Peyer's patch (tissue), 4 donors: Measurements from ENCODE around the gene FOXO6.

Experiments
- POLR2A ChIP-seq, 2 donors: fragments of 450-650 bp; IDR thresholded peaks; one replicate each; pipeline ENCODE4 v1.5.1; 2017; ENCODE audit warnings: antibody characterized with exemption in 2 of 2, mild to moderate bottlenecking in 2 of 2, moderate library complexity in 2 of 2
- TF ChIP-seq, protein P1 (sequence below), 6 experiments: fragments of 450-650 bp in 4 of 6; fragments of 200-600 bp in 2 of 6; sonication (generic) in 1 of 6; IDR thresholded peaks; one replicate each; pipeline ENCODE4 v1.5.1; 2017 to 2019; ENCODE audit warnings: antibody characterized with exemption in 6 of 6, mild to moderate bottlenecking in 3 of 6, moderate library complexity in 1 of 6

DNA sequence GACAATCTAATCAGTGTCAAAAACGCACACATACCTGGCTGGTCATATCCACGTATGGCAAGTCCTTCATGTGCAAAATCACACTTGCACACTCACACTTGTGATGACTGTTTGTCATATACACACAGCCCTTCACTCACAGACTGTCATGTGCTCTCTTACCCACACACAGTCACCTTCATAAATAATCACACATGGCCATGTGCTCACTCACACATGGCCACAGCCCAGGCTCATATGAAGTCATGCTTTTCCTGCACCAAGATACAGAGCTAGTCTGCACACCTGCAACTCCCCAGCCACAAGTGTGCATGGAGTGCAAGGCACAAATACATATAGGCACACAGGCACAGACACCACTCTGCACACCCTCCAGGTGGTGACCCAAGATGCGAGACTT, 45.4 kb upstream of the FOXO6 start:
- TF ChIP-seq POLR2A (IDR thresholded peaks at IDR 0.05) = no peak
- TF ChIP-seq, protein P1, sequence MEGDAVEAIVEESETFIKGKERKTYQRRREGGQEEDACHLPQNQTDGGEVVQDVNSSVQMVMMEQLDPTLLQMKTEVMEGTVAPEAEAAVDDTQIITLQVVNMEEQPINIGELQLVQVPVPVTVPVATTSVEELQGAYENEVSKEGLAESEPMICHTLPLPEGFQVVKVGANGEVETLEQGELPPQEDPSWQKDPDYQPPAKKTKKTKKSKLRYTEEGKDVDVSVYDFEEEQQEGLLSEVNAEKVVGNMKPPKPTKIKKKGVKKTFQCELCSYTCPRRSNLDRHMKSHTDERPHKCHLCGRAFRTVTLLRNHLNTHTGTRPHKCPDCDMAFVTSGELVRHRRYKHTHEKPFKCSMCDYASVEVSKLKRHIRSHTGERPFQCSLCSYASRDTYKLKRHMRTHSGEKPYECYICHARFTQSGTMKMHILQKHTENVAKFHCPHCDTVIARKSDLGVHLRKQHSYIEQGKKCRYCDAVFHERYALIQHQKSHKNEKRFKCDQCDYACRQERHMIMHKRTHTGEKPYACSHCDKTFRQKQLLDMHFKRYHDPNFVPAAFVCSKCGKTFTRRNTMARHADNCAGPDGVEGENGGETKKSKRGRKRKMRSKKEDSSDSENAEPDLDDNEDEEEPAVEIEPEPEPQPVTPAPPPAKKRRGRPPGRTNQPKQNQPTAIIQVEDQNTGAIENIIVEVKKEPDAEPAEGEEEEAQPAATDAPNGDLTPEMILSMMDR (IDR thresholded peaks at IDR 0.05) = no peak
